ENCODE measurements around the gene CDC25B.

CDC25B gene

GRCh38 chr20:3854462-3854871 lies 58.4 kb downstream of the CDC25B start:
- no peaks in the 10 kb centered on the region for H3K27me3 ChIP-seq (ENCODE audit: insufficient read depth, low read length, poor library complexity, severe bottlenecking)

More at GRCh38 chr20:3854462-3854871, 58.4 kb downstream of the CDC25B start:
- Histone ChIP-seq H2AFZ (ENCODE audit: low read length) (no peak overlapping the region), H4K20me1 (ENCODE audit: insufficient read depth, low read length, poor library complexity, severe bottlenecking) (no peaks in the 10 kb centered on the region), H3K4me2 (ENCODE audit: low read depth, low read length, poor library complexity, severe bottlenecking) (no peak overlapping the region), H3K9ac (ENCODE audit: low read depth, low read length, poor library complexity, severe bottlenecking) (no peak overlapping the region), H3K4me1 (ENCODE audit: insufficient read depth, low read length, poor library complexity, severe bottlenecking) (no peaks in the 10 kb centered on the region), H3K36me3 (ENCODE audit: insufficient read depth, low read length) (peaks cover 12% of the 10 kb centered on the region; the same call in 1 of the 2 replicates), H3K9me2 (replicated peaks; ENCODE audit: low read depth, low read length) (no peaks in the 10 kb centered on the region), H3K9me3 (ENCODE audit: insufficient read depth, low read depth, low read length) (no peaks in the 10 kb centered on the region), H3K79me2 (ENCODE audit: insufficient read depth, low read length) (0 out of 2 replicates have a peak, but pooled peaks cover 4% of the 10 kb centered on the region), H3K4me3 (ENCODE audit: low read length, poor library complexity, severe bottlenecking) (no peak overlapping the region), H3F3A (ENCODE audit: low read depth) (no peaks in the 10 kb centered on the region)
- TF ChIP-seq, protein P1, sequence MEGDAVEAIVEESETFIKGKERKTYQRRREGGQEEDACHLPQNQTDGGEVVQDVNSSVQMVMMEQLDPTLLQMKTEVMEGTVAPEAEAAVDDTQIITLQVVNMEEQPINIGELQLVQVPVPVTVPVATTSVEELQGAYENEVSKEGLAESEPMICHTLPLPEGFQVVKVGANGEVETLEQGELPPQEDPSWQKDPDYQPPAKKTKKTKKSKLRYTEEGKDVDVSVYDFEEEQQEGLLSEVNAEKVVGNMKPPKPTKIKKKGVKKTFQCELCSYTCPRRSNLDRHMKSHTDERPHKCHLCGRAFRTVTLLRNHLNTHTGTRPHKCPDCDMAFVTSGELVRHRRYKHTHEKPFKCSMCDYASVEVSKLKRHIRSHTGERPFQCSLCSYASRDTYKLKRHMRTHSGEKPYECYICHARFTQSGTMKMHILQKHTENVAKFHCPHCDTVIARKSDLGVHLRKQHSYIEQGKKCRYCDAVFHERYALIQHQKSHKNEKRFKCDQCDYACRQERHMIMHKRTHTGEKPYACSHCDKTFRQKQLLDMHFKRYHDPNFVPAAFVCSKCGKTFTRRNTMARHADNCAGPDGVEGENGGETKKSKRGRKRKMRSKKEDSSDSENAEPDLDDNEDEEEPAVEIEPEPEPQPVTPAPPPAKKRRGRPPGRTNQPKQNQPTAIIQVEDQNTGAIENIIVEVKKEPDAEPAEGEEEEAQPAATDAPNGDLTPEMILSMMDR (conservative IDR thresholded peaks at IDR 0.05; ENCODE audit: low read length): no peak
- no peak for TF ChIP-seq EZH2phosphoT487 (IDR thresholded peaks at IDR 0.05; ENCODE audit: borderline replicate concordance)
